Keratinocyte (primary cell): ENCODE results near the gene ME2. TPM values are rescaled to one million over a fixed set of nuclear protein-coding genes. Genes with fewer than 3 reads are reported as not detected.

ENCODE experiments used
- DNase-seq: peaks from one replicate; pipeline ENCODE4 v3.0.0-alpha.2; 2011; ENCODE audit warnings: low read depth, missing footprints, low spot score
- FAIRE-seq: peaks from 2 replicates; lab custom pipeline; 2011; peaks lifted over from hg19 to GRCh38; lab: Jason Lieb, UNC
- H2AFZ ChIP-seq: 2 replicates; pipeline ENCODE4 v1.6.0; 2012; ENCODE audit warnings: low read length, control low read depth, inconsistent platforms; ENCODE audit not compliant: control insufficient read depth
- H3K27ac ChIP-seq: 2 replicates; pipeline ENCODE4 v1.5.1; 2011; ENCODE audit warnings: low read length; ENCODE audit not compliant: control insufficient read depth, insufficient read depth
- H3K27me3 ChIP-seq: 3 replicates; pipeline ENCODE4 v1.6.0; 2011; ENCODE audit warnings: low read length; ENCODE audit not compliant: control insufficient read depth, insufficient read depth; ENCODE audit errors: extremely low read depth
- H3K36me3 ChIP-seq, 2 experiments: 2 replicates in 1 of 2; 3 replicates in 1 of 2; pipeline ENCODE4 v1.5.1; 2011; ENCODE audit warnings: low read length in 2 of 2, mild to moderate bottlenecking in 1 of 2; ENCODE audit not compliant: control insufficient read depth in 2 of 2, insufficient read depth in 2 of 2; ENCODE audit errors: extremely low read depth in 1 of 2
- H3K4me1 ChIP-seq: 3 replicates; pipeline ENCODE4 v1.5.1; 2011; ENCODE audit warnings: low read length; ENCODE audit not compliant: control insufficient read depth, insufficient read depth; ENCODE audit errors: extremely low read depth
- H3K4me2 ChIP-seq: 3 replicates; pipeline ENCODE4 v1.6.0; 2011; ENCODE audit warnings: low read depth, low read length; ENCODE audit not compliant: control insufficient read depth, insufficient read depth; ENCODE audit errors: extremely low read depth
- H3K4me3 ChIP-seq, 3 experiments: fragments of 200-600 bp in 1 of 3; sonication (generic) in 1 of 3; 2 replicates in 2 of 3; 3 replicates in 1 of 3; pipeline ENCODE4 v1.5.1; 2011 to 2016; ENCODE audit warnings: low read length in 3 of 3, mild to moderate bottlenecking in 3 of 3, control low read depth in 2 of 3, inconsistent platforms in 1 of 3, low read depth in 1 of 3, mixed read lengths in 1 of 3, mixed run types in 1 of 3, moderate library complexity in 1 of 3; ENCODE audit not compliant: control insufficient read depth in 2 of 3, insufficient read depth in 2 of 3; ENCODE audit errors: extremely low read depth in 1 of 3
- H3K79me2 ChIP-seq: 2 replicates; pipeline ENCODE4 v1.6.0; 2012; ENCODE audit warnings: low read length; ENCODE audit not compliant: control insufficient read depth, insufficient read depth
- H3K9ac ChIP-seq: 3 replicates; pipeline ENCODE4 v1.6.0; 2011; ENCODE audit warnings: low read length; ENCODE audit not compliant: control insufficient read depth, insufficient read depth; ENCODE audit errors: extremely low read depth
- H3K9me1 ChIP-seq: 3 replicates; pipeline ENCODE4 v1.6.0; 2011; ENCODE audit warnings: low read length; ENCODE audit not compliant: control insufficient read depth, insufficient read depth; ENCODE audit errors: extremely low read depth
- H3K9me3 ChIP-seq: 2 replicates; pipeline ENCODE4 v1.5.1; 2012; ENCODE audit warnings: low read depth, low read length; ENCODE audit not compliant: control insufficient read depth
- H4K20me1 ChIP-seq: 3 replicates; pipeline ENCODE4 v1.6.0; 2011; ENCODE audit warnings: low read length; ENCODE audit not compliant: control insufficient read depth, insufficient read depth; ENCODE audit errors: extremely low read depth
- CTCF ChIP-seq, 3 experiments: IDR thresholded peaks in 1 of 3; conservative IDR thresholded peaks in 1 of 3; optimal IDR thresholded peaks in 1 of 3; 2 replicates in 2 of 3; 3 replicates in 1 of 3; pipeline versions ENCODE3 to v1.5.1; 2011; ENCODE audit warnings: low read length in 3 of 3, mild to moderate bottlenecking in 3 of 3, moderate library complexity in 2 of 3, control low read depth in 1 of 3, inconsistent platforms in 1 of 3; ENCODE audit not compliant: insufficient read depth in 2 of 3; ENCODE audit errors: extremely low read depth in 1 of 3
- EZH2 ChIP-seq: IDR thresholded peaks from one replicate; pipeline ENCODE4 v1.6.1; 2012; ENCODE audit warnings: inconsistent platforms, mild to moderate bottlenecking, low read length, moderate library complexity
- dilution Hi-C: fragments of 300-500 bp; cut with MboI; formaldehyde crosslinking; loops from one replicate; pipeline ENCODE4 v1.7.0; 2020; ENCODE audit warnings: low sequenced_read_pairs; ENCODE audit not compliant: extremely low pct_ligation_motif_present
- polyA plus RNA-seq, 5 experiments: library from polyadenylated mRNA; depleted of rRNA in 3 of 5; stranded (reverse) in 3 of 5; stranded (forward) in 1 of 5; unstranded in 1 of 5; fragments of >200 nt; gene quantifications; 1 replicate in 1 of 5; 2 replicates in 3 of 5; 3 replicates in 1 of 5; pipeline versions ENCODE4 v1.2.1 to v1.2.3, GENCODE V29; 2011 to 2012; ENCODE audit warnings: missing spikeins in 2 of 5, low read depth in 1 of 5, low replicate concordance in 1 of 5

The ME2 gene
- polyA plus RNA-seq, 1 donor (not counting 4 experiments of a cell fraction or from before 2014, with no cell fraction given): 72.0 TPM

GRCh38 chr18:50862401-50862800, 16.5 kb upstream of the ME2 start:
- FAIRE-seq (no peak), DNase-seq (no peak)
- no peak overlapping the region for H3K4me2 ChIP-seq
- no peak overlapping the region for H3K9ac ChIP-seq
- H3K27ac ChIP-seq: no peak overlapping the region
- H3K9me3 ChIP-seq: no peaks in the 10 kb centered on the region
- no peaks in the 10 kb centered on the region for H3K79me2 ChIP-seq
- no peaks in the 10 kb centered on the region for H3K9me1 ChIP-seq
- TF ChIP-seq CTCF (optimal IDR thresholded peaks at IDR 0.05 in 1 of 3, IDR thresholded peaks at IDR 0.05 in 1 of 3, conservative IDR thresholded peaks at IDR 0.05 in 1 of 3; ENCODE audit: extremely low read depth in 1 of 3, insufficient read depth in 2 of 3, low read length in 3 of 3): no peak
- H3K4me1 ChIP-seq: no peaks in the 10 kb centered on the region
- H3K27me3 ChIP-seq: no peaks in the 10 kb centered on the region
- no peak overlapping the region for H2AFZ ChIP-seq
- H3K4me3 ChIP-seq: no peak overlapping the region
- H3K36me3 ChIP-seq: no peaks in the 10 kb centered on the region
- dilution Hi-C loops: no loop called here
- no peaks in the 10 kb centered on the region for H4K20me1 ChIP-seq

- no peaks in the 10 kb centered on the region for H3K27me3 ChIP-seq
- TF ChIP-seq EZH2 (no peak), CTCF (optimal IDR thresholded peaks at IDR 0.05 in 1 of 3, IDR thresholded peaks at IDR 0.05 in 1 of 3, conservative IDR thresholded peaks at IDR 0.05 in 1 of 3; ENCODE audit: extremely low read depth in 1 of 3, insufficient read depth in 2 of 3, low read length in 3 of 3) (no peak)
- H3K79me2 ChIP-seq: no peaks in the 10 kb centered on the region
- H2AFZ ChIP-seq: no peak overlapping the region
- H3K4me3 ChIP-seq: no peak overlapping the region
- dilution Hi-C loops: no loop called here
- H3K27ac ChIP-seq: no peak overlapping the region
- no peaks in the 10 kb centered on the region for H3K9me1 ChIP-seq
- H3K36me3 ChIP-seq: no peaks in the 10 kb centered on the region
- DNase-seq: no peak
- no peaks in the 10 kb centered on the region for H3K9me3 ChIP-seq
- H3K9ac ChIP-seq: no peak overlapping the region
- H3K4me1 ChIP-seq: peaks cover 3% of the 10 kb centered on the region
- H3K4me2 ChIP-seq: no peak overlapping the region
- no peak for FAIRE-seq
- H4K20me1 ChIP-seq: no peaks in the 10 kb centered on the region
These were observed 15.0 kb upstream of the ME2 start for GRCh38 chr18:50863840-50864375.
